Measurements from ENCODE around the gene GPR25. TPM values are rescaled to one million over a fixed set of nuclear protein-coding genes. Genes with fewer than 3 reads are reported as not detected.

GPR25 gene
- total and polyA plus RNA-seq, 2 donors from 2014 or later: 0.19 TPM; not detected in 1

DNA sequence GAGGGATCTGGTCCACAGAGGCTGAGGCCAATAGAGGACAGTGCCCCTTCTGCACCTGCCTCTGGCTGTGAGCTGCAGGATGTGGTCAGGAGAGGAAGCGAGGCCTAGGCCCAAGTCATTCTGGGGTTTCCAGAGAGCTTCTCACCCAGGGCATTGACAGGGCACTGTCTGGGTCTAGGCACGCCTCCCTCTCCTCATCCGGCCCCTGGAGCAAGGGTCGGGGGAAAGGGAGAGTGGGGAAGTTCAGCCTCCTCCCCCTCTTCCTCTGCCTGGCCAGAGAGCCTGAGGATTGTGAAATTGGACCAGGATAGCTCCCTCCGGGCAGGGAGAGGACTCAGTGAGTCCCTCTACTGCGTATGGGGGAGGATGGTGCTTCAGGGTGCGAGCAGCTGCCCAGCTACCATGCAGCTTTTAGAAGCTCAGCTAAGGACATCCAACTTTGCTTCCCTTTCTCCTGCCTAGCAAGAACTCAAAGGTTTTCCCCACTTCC, 15.6 kb downstream of the GPR25 start:
- no peaks in the 10 kb centered on the region for H3K9me3 ChIP-seq (ENCODE audit: control insufficient read depth in 2 of 3, insufficient read depth in 1 of 3, low read length in 3 of 3)
- H3K4me3 ChIP-seq (ENCODE audit: low read length in 3 of 3): no peak overlapping the region
- H3K9ac ChIP-seq (ENCODE audit: low read length in 3 of 3): no peak overlapping the region
- DNase-seq (peak in 1 of 5 donors; percentile 36), FAIRE-seq (no peak)
- H3K4me1 ChIP-seq (ENCODE audit: control insufficient read depth in 2 of 3, insufficient read depth in 2 of 3, low read depth in 1 of 3, low read length in 3 of 3): peaks cover 0 to 16% (median 7%) of the 10 kb centered on the region in 3 donors
- no peak overlapping the region for H3K27ac ChIP-seq (ENCODE audit: low read depth in 2 of 2, low read length in 2 of 2)
- intact Hi-C loops (cut with DNase I): no loop called here
- H3K27me3 ChIP-seq (ENCODE audit: control insufficient read depth, insufficient read depth, low read length): no peaks in the 10 kb centered on the region
- TF ChIP-seq, protein P1, sequence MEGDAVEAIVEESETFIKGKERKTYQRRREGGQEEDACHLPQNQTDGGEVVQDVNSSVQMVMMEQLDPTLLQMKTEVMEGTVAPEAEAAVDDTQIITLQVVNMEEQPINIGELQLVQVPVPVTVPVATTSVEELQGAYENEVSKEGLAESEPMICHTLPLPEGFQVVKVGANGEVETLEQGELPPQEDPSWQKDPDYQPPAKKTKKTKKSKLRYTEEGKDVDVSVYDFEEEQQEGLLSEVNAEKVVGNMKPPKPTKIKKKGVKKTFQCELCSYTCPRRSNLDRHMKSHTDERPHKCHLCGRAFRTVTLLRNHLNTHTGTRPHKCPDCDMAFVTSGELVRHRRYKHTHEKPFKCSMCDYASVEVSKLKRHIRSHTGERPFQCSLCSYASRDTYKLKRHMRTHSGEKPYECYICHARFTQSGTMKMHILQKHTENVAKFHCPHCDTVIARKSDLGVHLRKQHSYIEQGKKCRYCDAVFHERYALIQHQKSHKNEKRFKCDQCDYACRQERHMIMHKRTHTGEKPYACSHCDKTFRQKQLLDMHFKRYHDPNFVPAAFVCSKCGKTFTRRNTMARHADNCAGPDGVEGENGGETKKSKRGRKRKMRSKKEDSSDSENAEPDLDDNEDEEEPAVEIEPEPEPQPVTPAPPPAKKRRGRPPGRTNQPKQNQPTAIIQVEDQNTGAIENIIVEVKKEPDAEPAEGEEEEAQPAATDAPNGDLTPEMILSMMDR (IDR thresholded peaks at IDR 0.05; ENCODE audit: borderline replicate concordance, extremely low read depth, insufficient read depth): no peak
- no peaks in the 10 kb centered on the region for H3K36me3 ChIP-seq (ENCODE audit: control insufficient read depth in 2 of 3, insufficient read depth in 3 of 3, low read length in 3 of 3)

DNA sequence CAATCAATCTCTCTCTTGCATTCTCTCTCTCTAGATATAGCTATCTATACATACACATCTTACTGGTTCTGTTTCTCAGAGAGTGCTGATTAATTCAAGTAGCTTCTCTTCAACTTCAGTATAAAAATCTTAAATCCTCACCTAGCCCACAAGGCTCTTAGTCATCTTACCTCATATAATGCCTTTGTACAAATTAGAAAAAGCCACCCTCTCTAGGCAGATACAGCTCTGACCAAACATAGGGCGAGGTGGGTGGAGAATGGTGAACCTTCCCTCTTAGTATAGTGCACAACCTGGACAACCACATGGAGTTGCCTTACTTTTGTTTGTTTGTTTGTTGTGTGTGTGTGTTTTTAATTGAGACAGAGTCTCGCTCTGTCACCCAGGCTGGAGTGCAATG, 16.8 kb downstream of the GPR25 start:
- FAIRE-seq: no peak

DNA sequence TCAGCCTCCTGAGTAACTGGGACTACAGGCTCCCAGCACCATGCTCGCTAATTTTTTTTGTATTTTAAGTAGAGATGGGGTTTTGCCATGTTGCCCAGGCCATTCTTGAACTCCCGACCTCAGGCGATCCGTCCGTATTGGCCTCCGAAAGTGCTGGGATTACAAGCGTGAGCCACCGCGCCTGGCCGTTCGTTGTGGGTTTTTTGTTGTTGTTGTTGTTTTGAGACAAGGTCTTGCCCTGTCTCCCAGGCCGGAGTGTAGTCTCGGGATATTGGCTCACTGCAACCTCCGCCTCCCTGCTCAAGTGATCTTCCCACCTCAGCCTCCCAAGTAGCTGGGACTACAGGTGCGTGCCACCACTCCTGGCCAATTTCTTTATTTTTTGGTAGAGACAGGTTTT, 17.2 kb downstream of the GPR25 start:
- FAIRE-seq: no peak
- TF ChIP-seq, protein P1 (IDR thresholded peaks at IDR 0.05; ENCODE audit: borderline replicate concordance, extremely low read depth, insufficient read depth): no peak
- intact Hi-C loops (cut with DNase I): no loop called here
- H3K4me1 ChIP-seq (ENCODE audit: control insufficient read depth in 2 of 3, insufficient read depth in 2 of 3, low read depth in 1 of 3, low read length in 3 of 3): peaks cover 0 to 23% (median 18%) of the 10 kb centered on the region in 3 donors
- H3K36me3 ChIP-seq (ENCODE audit: control insufficient read depth in 2 of 3, insufficient read depth in 3 of 3, low read length in 3 of 3): no peaks in the 10 kb centered on the region
- no peak overlapping the region for H3K4me3 ChIP-seq (ENCODE audit: low read length in 3 of 3)
- H3K27me3 ChIP-seq (ENCODE audit: control insufficient read depth, insufficient read depth, low read length): no peaks in the 10 kb centered on the region
- DNase-seq: no peak
- H3K9ac ChIP-seq (ENCODE audit: low read length in 3 of 3): no peak overlapping the region
- H3K9me3 ChIP-seq (ENCODE audit: control insufficient read depth in 2 of 3, insufficient read depth in 1 of 3, low read length in 3 of 3): no peaks in the 10 kb centered on the region
- H3K27ac ChIP-seq (ENCODE audit: low read depth in 2 of 2, low read length in 2 of 2): no peak overlapping the region

More for the DNA sequence above, 16.8 kb downstream of the GPR25 start:
- TF ChIP-seq, protein P1 (IDR thresholded peaks at IDR 0.05; ENCODE audit: borderline replicate concordance, extremely low read depth, insufficient read depth): no peak
- H3K9ac ChIP-seq (ENCODE audit: low read length in 3 of 3): no peak overlapping the region
- no peak for DNase-seq
- H3K27ac ChIP-seq (ENCODE audit: low read depth in 2 of 2, low read length in 2 of 2): no peak overlapping the region
- no peaks in the 10 kb centered on the region for H3K36me3 ChIP-seq (ENCODE audit: control insufficient read depth in 2 of 3, insufficient read depth in 3 of 3, low read length in 3 of 3)
- H3K27me3 ChIP-seq (ENCODE audit: control insufficient read depth, insufficient read depth, low read length): no peaks in the 10 kb centered on the region
- intact Hi-C loops (cut with DNase I): no loop called here
- H3K4me1 ChIP-seq (ENCODE audit: control insufficient read depth in 2 of 3, insufficient read depth in 2 of 3, low read depth in 1 of 3, low read length in 3 of 3): peaks cover 0 to 23% (median 18%) of the 10 kb centered on the region in 3 donors
- no peaks in the 10 kb centered on the region for H3K9me3 ChIP-seq (ENCODE audit: control insufficient read depth in 2 of 3, insufficient read depth in 1 of 3, low read length in 3 of 3)
- H3K4me3 ChIP-seq (ENCODE audit: low read length in 3 of 3): no peak overlapping the region

Data from kidney (tissue), 14 donors.